Measurements from ENCODE around the gene NT5C2. TPM values are rescaled to one million over a fixed set of nuclear protein-coding genes. Genes with fewer than 3 reads are reported as not detected.

Gene NT5C2
- total RNA-seq, 4 donors from 2014 or later = 33.5 to 53.2 (median 35.3) TPM

DNA sequence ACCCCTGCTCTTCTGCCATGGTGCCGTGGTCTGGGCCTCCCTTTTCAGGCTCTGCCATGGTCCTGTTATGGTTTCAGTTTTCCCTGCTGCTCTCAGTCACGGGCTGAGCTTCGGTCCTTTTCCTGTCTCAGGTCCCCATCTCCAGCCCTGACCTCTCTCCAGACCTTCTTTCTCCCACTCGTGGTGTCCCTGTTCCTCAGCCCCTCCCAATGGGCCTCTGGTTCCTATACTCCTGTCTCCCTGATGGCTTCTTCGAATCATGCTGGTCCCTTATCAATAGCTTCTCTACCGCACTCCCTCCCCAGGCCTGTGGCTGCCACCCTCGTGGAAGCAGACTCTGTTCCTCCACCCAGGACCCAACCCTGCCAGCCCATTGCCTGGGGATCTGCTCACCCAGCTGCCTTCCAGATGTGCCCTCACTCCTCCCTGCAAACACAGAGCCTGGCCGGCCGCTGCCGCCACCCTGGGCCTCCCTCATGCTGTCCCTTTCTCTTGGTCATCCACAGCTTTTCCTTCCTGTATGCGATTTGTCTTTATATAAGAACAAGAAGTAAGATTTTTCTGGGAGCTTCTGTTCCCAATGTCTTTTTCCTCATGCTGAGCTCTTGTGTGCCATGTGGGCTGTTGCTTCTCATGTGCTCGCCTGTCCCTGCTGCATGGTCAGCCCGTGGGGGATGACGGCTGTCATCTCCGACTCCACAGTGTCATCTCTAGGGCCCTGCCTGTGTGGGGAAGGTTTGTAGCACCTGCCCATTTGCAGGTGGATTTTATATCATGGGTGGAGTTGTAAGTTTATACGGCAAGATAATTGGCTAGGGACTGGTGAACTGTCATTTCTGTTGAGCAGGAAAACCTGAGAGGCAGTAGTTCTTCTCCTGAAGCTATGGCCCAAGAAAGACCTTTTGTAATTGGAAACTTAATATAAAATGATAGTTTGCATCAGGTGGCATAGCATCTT, 126.7 kb downstream of the NT5C2 start:
- no peak for TF ChIP-seq POLR2A (IDR thresholded peaks at IDR 0.05)
- TF ChIP-seq, protein P1, sequence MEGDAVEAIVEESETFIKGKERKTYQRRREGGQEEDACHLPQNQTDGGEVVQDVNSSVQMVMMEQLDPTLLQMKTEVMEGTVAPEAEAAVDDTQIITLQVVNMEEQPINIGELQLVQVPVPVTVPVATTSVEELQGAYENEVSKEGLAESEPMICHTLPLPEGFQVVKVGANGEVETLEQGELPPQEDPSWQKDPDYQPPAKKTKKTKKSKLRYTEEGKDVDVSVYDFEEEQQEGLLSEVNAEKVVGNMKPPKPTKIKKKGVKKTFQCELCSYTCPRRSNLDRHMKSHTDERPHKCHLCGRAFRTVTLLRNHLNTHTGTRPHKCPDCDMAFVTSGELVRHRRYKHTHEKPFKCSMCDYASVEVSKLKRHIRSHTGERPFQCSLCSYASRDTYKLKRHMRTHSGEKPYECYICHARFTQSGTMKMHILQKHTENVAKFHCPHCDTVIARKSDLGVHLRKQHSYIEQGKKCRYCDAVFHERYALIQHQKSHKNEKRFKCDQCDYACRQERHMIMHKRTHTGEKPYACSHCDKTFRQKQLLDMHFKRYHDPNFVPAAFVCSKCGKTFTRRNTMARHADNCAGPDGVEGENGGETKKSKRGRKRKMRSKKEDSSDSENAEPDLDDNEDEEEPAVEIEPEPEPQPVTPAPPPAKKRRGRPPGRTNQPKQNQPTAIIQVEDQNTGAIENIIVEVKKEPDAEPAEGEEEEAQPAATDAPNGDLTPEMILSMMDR (IDR thresholded peaks at IDR 0.05 in 4 of 5, conservative IDR thresholded peaks at IDR 0.05 in 1 of 5) = no peak
- Histone ChIP-seq H3K4me1 (no peaks in the 10 kb centered on the region), H3K36me3 (no peaks in the 10 kb centered on the region), H3K27ac (no peak overlapping the region), H3K4me3 (no peak overlapping the region), H3K9me3 (no peaks in the 10 kb centered on the region), H3K27me3 (no peaks in the 10 kb centered on the region)
- DNase-seq (no peak), ATAC-seq (no peak)
- intact Hi-C loops (cut with DNase I; ENCODE audit: low total_unique reads) = loop anchor here (10.0 kb wide), 1 partner anchor 342 kb away; no protein-coding TSS in a partner anchor
- in situ Hi-C loops (cut with MboI; ENCODE audit: low sequenced_read_pairs in 4 of 4) = loop anchor here in 2 of 4 donors (10.0 to 25.0 kb wide), 2 partner anchors 142 to 329 kb away; partner anchors contain the start of gene WBP1L (in 2 of the 2)

DNA sequence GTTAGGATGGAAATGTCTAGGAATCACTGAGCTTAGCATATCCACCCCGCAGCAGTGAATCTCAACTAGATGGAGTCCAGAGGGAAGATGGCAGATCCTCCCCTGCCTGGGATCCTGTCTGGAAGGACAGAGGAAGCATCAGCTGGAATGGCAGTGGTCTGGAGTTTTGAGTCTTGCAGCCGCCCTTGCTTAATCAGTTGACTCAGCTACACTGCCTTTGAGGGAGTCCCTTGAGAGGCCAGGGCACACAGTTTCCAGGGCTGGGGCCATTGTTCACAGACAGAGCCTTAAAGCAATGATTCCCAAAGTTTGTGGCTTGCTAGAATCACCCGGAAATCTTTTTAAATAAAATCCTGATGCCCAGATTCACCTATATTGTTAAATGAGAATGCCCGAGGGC, 128.1 kb downstream of the NT5C2 start:
- in situ Hi-C loops (cut with MboI; ENCODE audit: low sequenced_read_pairs in 4 of 4) = loop anchor here in 2 of 4 donors (5.0 to 25.0 kb wide), 3 partner anchors 140 to 328 kb away; partner anchors contain the start of gene WBP1L (in 2 of the 2)
- H3K27me3 ChIP-seq = no peaks in the 10 kb centered on the region
- H3K4me3 ChIP-seq = no peak overlapping the region
- no peak overlapping the region for H3K27ac ChIP-seq
- intact Hi-C loops (cut with DNase I; ENCODE audit: low total_unique reads) = loop anchor here (10.0 kb wide), 1 partner anchor 340 kb away; no protein-coding TSS in a partner anchor
- ATAC-seq = no peak
- H3K4me1 ChIP-seq = no peaks in the 10 kb centered on the region
- H3K9me3 ChIP-seq = no peaks in the 10 kb centered on the region
- no peak for DNase-seq
- TF ChIP-seq, protein P1 (IDR thresholded peaks at IDR 0.05 in 4 of 5, conservative IDR thresholded peaks at IDR 0.05 in 1 of 5) = no peak
- no peak for TF ChIP-seq POLR2A (IDR thresholded peaks at IDR 0.05)
- H3K36me3 ChIP-seq = no peaks in the 10 kb centered on the region

DNA sequence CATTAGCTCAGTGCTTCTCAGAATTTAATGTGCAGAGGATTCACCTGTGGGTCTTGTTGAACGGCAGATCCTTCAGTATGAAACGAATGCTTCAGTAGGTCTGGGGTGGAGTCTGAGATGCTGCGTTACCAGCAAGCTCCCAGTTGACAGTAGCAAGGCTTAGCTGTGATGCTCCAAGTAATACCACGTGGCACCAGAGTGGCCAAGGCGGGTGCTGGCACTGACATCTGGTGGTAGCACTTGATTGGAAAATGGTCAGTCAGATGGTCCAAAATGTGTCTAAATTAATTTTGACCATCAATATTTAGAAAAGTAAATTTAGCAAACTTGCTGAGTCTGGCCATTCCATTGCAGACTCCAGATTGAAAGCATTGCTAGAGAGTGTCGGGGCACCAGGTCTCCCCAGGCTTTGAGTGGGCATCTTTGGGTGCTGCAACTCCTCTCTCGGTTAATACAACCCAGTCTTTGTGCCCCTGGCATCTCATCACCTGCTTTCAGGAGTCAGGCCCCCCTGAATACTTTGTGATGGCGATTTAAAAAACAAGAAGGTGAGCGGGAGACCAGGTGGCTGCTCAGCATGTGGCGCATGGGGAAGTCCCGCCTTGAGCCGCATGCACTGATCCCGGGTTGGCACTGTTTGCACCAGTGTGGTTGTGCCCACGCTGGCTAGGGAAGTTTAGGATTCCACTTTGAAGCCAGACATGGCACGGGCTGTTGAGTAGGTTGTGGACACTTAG, 130.1 kb downstream of the NT5C2 start:
- no peaks in the 10 kb centered on the region for H3K4me1 ChIP-seq
- in situ Hi-C loops (cut with MboI; ENCODE audit: low sequenced_read_pairs in 4 of 4) (loop anchor here in 2 of 4 donors (5.0 to 25.0 kb wide), 3 partner anchors 138 to 326 kb away; partner anchors contain the start of gene WBP1L (in 2 of the 2)), intact Hi-C loops (cut with DNase I; ENCODE audit: low total_unique reads) (loop anchor here (10.0 kb wide), 1 partner anchor 338 kb away; no protein-coding TSS in a partner anchor)
- no peak overlapping the region for H3K27ac ChIP-seq
- H3K27me3 ChIP-seq = no peaks in the 10 kb centered on the region
- H3K9me3 ChIP-seq = no peaks in the 10 kb centered on the region
- ATAC-seq (no peak), DNase-seq (no peak)
- H3K4me3 ChIP-seq = no peak overlapping the region
- no peaks in the 10 kb centered on the region for H3K36me3 ChIP-seq
- TF ChIP-seq, protein P1 (IDR thresholded peaks at IDR 0.05 in 4 of 5, conservative IDR thresholded peaks at IDR 0.05 in 1 of 5) = no peak
- TF ChIP-seq POLR2A (IDR thresholded peaks at IDR 0.05) = no peak

DNA sequence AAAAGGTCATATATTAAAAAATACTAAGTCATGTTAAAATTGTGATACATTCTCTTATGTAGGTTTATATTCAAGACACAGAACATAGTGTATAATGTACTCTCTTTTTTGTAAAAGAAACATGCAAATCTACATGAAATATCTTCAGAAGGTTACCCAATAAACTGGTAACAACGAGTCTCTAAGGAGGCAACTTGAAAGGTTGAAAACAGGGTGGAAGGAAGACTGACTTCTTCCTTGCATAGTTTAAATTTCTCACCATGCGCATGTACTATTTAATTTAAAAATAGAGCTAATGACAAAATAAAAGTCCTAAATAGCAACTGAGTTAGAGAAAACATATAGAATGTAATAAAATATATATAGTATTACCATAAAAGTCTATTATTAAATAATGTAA, 132.5 kb downstream of the NT5C2 start:
- Histone ChIP-seq H3K36me3 (peaks cover 0 to 6% of the 10 kb centered on the region in 2 donors), H3K27ac (no peak overlapping the region), H3K27me3 (no peaks in the 10 kb centered on the region), H3K4me1 (no peaks in the 10 kb centered on the region), H3K9me3 (no peaks in the 10 kb centered on the region), H3K4me3 (no peak overlapping the region)
- DNase-seq (no peak), ATAC-seq (no peak)
- in situ Hi-C loops (cut with MboI; ENCODE audit: low sequenced_read_pairs in 4 of 4) (loop anchor here in 2 of 4 donors (5.0 to 25.0 kb wide), 3 partner anchors 136 to 323 kb away; partner anchors contain the start of gene WBP1L (in 2 of the 2)), intact Hi-C loops (cut with DNase I; ENCODE audit: low total_unique reads) (loop anchor here (10.0 kb wide), 1 partner anchor 336 kb away; no protein-coding TSS in a partner anchor)
- TF ChIP-seq, protein P1 (IDR thresholded peaks at IDR 0.05 in 4 of 5, conservative IDR thresholded peaks at IDR 0.05 in 1 of 5) = no peak
- no peak for TF ChIP-seq POLR2A (IDR thresholded peaks at IDR 0.05)
